ENCODE data around the gene SRSF5.

DNA sequence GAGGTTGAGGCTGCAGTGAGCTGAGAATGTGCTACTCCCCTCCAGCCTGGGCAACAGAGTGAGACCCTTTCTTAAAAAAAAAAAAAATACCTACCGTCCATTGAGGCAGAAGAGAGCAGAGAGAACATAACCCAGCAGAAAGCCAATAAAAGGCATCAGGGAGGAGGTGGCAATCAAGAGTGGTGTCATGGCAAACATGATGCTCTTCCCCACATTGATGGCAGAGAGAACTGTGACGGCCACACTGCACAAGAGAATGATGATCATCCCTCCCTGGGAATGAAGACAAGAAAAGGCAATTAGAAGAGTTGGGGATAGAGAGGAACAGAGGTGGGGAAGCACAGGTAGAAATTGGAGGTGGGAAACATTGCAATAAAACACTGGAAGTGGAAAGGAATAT, 12.1 kb downstream of the SRSF5 start:
- TF ChIP-seq, protein P1, sequence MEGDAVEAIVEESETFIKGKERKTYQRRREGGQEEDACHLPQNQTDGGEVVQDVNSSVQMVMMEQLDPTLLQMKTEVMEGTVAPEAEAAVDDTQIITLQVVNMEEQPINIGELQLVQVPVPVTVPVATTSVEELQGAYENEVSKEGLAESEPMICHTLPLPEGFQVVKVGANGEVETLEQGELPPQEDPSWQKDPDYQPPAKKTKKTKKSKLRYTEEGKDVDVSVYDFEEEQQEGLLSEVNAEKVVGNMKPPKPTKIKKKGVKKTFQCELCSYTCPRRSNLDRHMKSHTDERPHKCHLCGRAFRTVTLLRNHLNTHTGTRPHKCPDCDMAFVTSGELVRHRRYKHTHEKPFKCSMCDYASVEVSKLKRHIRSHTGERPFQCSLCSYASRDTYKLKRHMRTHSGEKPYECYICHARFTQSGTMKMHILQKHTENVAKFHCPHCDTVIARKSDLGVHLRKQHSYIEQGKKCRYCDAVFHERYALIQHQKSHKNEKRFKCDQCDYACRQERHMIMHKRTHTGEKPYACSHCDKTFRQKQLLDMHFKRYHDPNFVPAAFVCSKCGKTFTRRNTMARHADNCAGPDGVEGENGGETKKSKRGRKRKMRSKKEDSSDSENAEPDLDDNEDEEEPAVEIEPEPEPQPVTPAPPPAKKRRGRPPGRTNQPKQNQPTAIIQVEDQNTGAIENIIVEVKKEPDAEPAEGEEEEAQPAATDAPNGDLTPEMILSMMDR (IDR thresholded peaks at IDR 0.05; ENCODE audit: low read depth, low read length): no peak
- TF ChIP-seq EZH2phosphoT487 (IDR thresholded peaks at IDR 0.05; ENCODE audit: low read depth): no peak
